ENCODE data around the gene DENND5A. TPM values are rescaled to one million over a fixed set of nuclear protein-coding genes. Genes with fewer than 3 reads are reported as not detected.

DENND5A gene
- total and polyA plus RNA-seq, 8 donors: 20.0 to 32.1 (median 26.0) TPM

DNA sequence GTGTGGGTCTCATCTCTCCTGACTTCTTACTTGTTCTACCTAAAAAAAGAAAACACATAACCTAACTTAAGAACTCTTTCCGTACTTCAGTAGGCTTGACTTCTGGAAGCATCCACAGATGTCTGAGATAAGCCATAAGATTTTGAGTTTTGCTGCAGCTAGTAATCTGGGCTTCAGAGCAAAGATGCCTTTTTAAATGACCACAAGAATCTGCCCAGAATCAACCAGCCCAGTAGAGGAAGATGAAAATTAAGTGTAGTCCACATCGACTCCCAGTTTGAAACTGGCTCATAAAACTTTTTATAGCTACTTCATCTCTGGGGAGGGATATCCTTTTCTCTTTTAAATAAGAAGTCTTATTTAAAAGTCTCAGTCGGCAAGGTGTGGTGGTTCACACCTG lies 10.7 kb downstream of the DENND5A start:
- H3K4me3 ChIP-seq: no peak overlapping the region
- 91 to 97% methylated on average over 3 of the region's 3 CpGs for WGBS, 2 donors
- FAIRE-seq: no peak

DNA sequence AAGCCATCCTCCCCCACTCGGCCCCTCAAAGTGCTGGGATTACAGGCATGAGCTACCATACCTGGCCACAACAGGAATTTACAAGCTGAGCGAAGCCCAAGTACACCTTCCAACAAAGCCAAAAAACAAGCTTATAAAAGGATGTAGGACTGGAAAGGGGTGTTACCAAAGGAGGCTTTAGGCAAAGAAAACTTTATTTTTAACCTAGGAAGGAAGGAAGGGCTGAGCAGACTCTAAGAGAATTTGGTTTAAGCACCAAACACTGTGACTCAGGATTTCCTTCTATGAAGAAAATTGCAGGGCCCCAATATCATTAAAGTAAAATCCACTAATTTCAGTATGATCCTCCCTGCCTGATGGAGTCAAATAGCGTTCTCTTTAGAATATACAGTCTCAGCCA lies 12.1 kb downstream of the DENND5A start:
- H3K27ac ChIP-seq: no peak overlapping the region
- no peaks in the 10 kb centered on the region for H3K9me3 ChIP-seq
- H3K27me3 ChIP-seq: no peaks in the 10 kb centered on the region
- no peaks in the 10 kb centered on the region for H3K4me1 ChIP-seq
- no peak for FAIRE-seq
- no peaks in the 10 kb centered on the region for H3K36me3 ChIP-seq
- TF ChIP-seq, protein P1, sequence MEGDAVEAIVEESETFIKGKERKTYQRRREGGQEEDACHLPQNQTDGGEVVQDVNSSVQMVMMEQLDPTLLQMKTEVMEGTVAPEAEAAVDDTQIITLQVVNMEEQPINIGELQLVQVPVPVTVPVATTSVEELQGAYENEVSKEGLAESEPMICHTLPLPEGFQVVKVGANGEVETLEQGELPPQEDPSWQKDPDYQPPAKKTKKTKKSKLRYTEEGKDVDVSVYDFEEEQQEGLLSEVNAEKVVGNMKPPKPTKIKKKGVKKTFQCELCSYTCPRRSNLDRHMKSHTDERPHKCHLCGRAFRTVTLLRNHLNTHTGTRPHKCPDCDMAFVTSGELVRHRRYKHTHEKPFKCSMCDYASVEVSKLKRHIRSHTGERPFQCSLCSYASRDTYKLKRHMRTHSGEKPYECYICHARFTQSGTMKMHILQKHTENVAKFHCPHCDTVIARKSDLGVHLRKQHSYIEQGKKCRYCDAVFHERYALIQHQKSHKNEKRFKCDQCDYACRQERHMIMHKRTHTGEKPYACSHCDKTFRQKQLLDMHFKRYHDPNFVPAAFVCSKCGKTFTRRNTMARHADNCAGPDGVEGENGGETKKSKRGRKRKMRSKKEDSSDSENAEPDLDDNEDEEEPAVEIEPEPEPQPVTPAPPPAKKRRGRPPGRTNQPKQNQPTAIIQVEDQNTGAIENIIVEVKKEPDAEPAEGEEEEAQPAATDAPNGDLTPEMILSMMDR (IDR thresholded peaks at IDR 0.05): no peak
- intact Hi-C loops (cut with DNase I): no loop called here
- H3K4me3 ChIP-seq: no peak overlapping the region
- WGBS, 2 donors: 82 to 85% methylated on average over 3 of the region's 3 CpGs
- ATAC-seq: no peak
- DNase-seq: no peak

More for the DNA sequence above, 10.7 kb downstream of the DENND5A start:
- H3K27me3 ChIP-seq: no peaks in the 10 kb centered on the region
- no peaks in the 10 kb centered on the region for H3K9me3 ChIP-seq
- no peak for DNase-seq
- ATAC-seq: no peak
- H3K27ac ChIP-seq: no peak overlapping the region
- H3K36me3 ChIP-seq: no peaks in the 10 kb centered on the region
- intact Hi-C loops (cut with DNase I): no loop called here
- no peaks in the 10 kb centered on the region for H3K4me1 ChIP-seq
- TF ChIP-seq, protein P1 (IDR thresholded peaks at IDR 0.05): no peak

DNA sequence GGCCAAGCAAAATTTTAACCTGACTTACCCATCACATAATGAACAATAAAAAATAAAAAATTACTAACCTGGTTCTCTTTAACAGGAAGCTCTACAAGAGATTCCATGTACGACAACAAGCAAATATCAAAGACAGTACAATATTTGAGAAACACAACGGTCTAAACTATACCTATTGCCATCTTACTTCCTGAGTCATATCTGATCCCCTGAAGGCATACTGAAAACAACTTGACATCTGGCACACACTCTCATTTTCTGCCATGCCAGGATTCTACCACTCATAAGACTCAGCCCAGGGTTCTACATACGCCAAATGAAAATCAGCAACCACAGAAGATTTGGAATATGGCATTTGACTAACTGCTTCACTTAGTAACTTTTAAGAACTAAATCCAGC lies 13.8 kb downstream of the DENND5A start:
- no peak for ATAC-seq
- Histone ChIP-seq H3K4me3 (no peak overlapping the region), H3K36me3 (no peaks in the 10 kb centered on the region), H3K4me1 (no peaks in the 10 kb centered on the region), H3K27ac (no peak overlapping the region), H3K9me3 (no peaks in the 10 kb centered on the region), H3K27me3 (no peaks in the 10 kb centered on the region)
- DNase-seq: no peak
- TF ChIP-seq, protein P1 (IDR thresholded peaks at IDR 0.05): no peak
- intact Hi-C loops (cut with DNase I): no loop called here
- 85% methylated on average over 3 of the region's 3 CpGs for WGBS, 2 donors
- FAIRE-seq: no peak

DNA sequence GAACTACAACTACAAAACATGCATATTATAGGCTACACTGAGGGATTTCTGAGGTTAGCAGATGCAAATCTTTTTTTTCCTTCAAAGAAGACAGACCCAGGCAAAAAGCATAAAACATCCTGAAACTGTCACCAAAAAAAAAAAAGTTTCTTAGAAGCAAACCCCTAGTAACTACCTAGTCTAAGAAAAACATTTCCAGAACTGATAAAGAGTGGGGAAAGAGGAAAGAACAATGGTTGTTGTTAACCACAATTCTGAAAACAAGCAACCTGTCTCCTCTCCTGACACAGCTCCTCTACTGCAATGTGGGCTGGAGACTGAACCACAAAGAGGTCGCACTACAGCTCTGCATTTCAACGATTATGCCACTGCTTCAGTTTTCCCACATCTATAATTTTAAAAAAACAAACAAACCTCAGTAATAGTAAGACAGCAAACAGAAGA lies 15.0 kb downstream of the DENND5A start:
- DNase-seq: no peak
- Histone ChIP-seq H3K4me3 (no peak overlapping the region), H3K9me3 (no peaks in the 10 kb centered on the region), H3K36me3 (no peaks in the 10 kb centered on the region), H3K27ac (no peak overlapping the region), H3K4me1 (no peaks in the 10 kb centered on the region), H3K27me3 (no peaks in the 10 kb centered on the region)
- TF ChIP-seq, protein P1 (IDR thresholded peaks at IDR 0.05): no peak
- 43 to 45% methylated on average over 2 of the region's 2 CpGs for WGBS, 2 donors
- no peak for ATAC-seq
- intact Hi-C loops (cut with DNase I): no loop called here
- no peak for FAIRE-seq

DNA sequence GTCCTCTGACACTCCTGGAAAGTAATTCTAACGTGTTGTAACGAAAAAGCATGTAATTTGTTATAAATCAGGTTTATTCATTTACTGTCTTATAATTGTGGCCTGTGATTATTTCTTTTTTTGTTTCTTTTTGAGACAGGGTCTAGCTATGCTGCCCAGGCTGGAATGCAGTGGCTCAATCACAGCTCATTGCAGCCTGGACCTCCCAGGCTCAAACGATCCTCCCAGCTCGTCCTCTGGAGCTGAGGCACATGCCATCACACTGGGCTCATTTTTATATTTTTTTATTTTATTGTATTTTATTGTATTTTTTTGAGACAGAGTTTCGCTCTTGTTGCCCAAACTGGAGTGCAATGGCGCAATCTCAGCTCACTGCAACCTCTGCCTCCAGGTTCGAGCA lies 15.9 kb downstream of the DENND5A start:
- no peaks in the 10 kb centered on the region for H3K4me1 ChIP-seq
- H3K27ac ChIP-seq: no peak overlapping the region
- H3K36me3 ChIP-seq: no peaks in the 10 kb centered on the region
- intact Hi-C loops (cut with DNase I): no loop called here
- DNase-seq (no peak), FAIRE-seq (no peak), ATAC-seq (no peak)
- H3K4me3 ChIP-seq: no peak overlapping the region
- H3K9me3 ChIP-seq: no peaks in the 10 kb centered on the region
- TF ChIP-seq, protein P1 (IDR thresholded peaks at IDR 0.05): no peak
- no peaks in the 10 kb centered on the region for H3K27me3 ChIP-seq
- WGBS, 2 donors: 97 to 99% methylated on average over 7 of the region's 7 CpGs
